Middle frontal gyrus (tissue), 1 donor: ENCODE data around the gene TMBIM1.

Source experiments
- DNase-seq: peaks from one replicate; pipeline ENCODE4 v3.0.0-alpha.2; 2015; ENCODE audit warnings: low spot score; ENCODE audit errors: extremely low spot score

Gene TMBIM1, protein sequence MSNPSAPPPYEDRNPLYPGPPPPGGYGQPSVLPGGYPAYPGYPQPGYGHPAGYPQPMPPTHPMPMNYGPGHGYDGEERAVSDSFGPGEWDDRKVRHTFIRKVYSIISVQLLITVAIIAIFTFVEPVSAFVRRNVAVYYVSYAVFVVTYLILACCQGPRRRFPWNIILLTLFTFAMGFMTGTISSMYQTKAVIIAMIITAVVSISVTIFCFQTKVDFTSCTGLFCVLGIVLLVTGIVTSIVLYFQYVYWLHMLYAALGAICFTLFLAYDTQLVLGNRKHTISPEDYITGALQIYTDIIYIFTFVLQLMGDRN

DNA sequence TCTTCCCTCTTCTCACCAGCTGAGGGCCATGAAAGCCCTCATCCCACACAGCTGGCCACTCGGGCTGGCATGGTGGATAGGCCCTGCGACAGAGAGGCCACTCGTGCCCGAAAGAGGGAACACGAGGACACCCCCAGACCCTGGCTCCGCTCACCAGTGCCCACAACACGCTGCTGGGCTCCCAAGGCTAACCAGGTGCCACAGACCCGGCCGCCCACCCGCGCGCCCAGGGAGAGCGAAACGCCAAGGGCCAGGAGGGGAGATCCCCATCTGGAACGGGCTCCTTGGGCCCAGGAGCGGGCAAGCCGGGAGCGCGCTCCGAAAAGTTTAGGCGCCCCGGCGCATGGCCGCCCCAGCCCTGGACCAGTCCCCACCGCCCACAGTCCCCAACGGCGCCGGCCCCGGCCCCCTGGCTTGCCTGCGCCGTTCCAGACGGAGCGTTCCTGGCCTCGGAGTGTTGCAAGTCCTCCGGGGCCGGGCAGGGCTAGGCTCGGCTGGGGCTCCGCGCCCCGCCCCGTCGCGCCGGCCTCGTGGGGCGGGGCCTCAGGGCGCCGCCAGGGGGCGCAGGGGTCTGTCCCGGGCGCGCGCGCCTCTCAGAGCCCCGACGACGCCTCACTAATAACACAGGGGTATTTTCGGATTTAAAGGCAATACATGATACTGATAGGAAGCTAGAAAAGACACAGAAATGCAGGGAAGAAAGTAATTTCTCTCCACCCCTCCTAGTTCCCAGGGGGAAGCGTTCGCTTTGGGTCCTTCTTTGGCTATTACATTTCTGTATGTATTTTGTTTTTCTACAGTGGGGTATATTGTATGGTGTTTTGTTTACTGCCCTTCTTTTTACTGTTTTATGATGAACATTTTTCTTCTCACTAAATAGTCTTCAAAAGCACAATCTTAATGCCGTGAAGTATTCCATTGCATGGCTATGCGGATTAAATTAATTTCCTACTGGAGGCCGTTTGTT, at the start of gene TMBIM1:
Gene TMBIM1 (minus strand): TSS at position 456 of the 967 bp plus-strand sequence. CDS start 10,362 bp downstream, outside the sequence.
- no peak for DNase-seq

DNA sequence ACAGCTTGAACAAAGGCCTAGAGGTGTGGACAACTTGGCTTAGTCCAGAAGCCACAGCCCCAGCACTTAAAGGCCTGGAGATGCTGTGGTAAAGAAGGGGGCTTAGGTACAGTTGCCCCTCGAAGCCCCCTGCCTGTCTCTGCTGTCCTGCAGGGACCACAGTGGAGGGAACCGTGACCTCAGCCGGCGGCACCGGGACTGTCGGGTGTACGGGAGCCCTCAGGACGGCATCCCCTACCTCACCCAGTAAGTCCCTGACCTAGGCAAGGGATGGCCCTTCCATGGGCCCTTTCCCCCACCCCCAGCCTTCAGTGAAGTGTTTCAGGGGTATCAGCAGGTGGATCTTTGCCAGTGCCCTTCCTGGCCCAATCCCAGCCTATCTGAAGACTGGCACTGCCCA, 49.1 kb upstream of the TMBIM1 start:
- no peak for DNase-seq

DNA sequence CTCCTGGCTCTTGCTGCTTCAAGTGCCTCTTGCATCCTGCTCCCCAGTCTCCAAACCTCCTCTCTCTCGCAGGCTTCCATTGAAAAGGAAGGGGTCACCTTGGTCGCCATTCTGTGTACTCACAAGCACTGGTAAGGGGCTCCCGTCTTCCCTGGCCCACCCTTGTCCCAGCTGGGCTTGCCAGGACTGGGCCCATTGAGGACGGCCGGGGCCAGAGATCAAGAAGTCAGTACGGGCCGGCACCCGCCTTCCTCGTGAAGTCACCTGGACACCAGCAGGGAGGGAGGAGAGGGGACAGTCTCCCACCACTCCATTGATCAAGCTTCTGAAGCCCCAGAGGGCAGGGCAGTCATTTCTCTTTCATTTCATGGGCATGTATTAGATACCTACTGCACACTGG, 48.4 kb upstream of the TMBIM1 start:
- no peak for DNase-seq

DNA sequence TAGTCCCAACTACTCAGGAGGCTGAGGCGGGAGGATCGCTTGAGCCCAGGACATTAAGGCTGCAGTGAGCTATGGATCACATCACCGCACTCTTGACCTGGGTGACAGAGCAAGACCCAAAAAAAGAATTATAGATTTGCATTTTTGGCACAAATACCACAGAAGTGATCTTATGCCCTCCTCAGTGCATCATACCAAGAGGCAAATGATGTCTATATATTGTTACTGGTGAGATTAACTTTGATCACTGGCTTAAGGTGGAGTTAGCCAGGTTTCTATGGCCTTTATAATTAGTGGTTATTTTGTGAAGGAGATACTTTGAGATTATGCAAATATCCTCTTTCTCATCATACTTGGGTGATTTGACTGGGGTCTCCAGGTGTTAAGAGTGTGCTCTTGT, 42.2 kb upstream of the TMBIM1 start:
- no peak for DNase-seq

DNA sequence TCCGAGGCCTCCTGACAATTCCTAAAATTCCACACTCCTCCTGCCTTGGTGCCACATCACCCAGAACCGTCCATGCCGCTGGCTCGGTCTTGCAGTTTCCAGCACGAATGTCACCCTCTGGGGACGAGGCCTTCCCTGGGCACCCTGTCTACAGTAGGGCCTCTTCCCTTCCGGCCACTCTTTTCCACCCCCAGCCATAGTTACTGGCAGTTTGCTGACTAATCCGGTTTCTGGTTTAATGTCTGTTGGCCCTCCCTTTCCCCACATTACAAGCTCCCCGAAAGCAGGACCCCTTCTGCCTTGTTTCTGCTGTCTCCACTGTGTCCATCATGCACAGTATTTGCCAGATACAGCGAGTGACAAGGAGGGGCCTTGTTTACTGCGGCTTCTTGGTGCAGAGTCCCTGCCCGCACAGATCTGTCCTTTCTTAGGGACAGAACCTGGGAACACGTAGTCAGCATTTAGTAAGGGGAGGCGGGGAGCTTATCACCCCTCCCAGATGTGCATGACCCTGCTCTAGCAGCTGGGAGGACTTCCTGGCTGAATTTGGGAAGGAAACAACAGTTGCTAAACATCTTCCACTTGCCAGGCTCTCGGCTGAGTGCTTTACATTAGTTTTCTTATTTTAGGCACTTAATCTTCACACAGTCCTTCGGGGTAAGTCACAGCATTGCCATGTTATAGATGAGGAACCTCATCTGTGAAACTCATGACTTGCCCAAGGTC, 40.8 kb upstream of the TMBIM1 start:
- DNase-seq = no peak

DNA sequence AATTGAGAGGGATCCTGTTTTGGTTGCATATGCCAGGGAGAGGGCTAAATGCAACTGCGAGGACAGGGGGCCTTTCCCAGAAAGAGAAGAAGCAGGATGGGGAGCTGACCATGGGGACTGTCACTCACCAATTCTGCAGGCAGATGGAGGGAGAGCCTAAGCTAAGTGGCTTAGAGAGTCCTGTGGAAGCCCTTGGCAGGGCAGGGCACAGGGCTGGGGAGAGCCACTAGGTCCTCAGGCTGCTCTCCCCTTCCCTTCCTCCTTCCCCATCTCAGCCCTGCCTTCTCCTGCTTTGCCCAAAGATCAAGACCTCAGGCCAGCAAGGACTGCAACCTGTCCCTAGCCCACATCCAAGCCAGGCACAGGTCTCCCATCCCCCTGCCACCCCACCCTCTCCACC, 40.0 kb upstream of the TMBIM1 start:
- no peak for DNase-seq

DNA sequence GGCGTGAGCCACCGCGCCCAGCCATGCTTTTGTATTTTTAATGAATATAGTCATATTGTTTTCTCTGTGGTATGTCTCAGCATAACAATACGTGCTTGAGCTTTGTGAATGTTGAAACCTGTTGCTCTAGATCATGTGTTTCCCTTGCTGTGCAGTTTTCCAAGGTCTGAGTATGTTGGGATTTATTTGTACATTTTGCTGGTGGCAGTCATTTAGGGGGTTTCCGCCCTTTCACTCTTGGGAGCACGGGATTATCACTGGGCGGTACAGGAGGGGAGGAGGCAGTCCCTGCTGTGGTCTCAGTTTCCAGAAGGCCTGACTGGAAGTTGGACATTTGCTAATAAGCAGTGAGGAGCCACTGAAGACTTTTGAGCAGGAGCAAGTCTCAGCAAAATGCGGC, 39.4 kb upstream of the TMBIM1 start:
- DNase-seq = no peak

DNA sequence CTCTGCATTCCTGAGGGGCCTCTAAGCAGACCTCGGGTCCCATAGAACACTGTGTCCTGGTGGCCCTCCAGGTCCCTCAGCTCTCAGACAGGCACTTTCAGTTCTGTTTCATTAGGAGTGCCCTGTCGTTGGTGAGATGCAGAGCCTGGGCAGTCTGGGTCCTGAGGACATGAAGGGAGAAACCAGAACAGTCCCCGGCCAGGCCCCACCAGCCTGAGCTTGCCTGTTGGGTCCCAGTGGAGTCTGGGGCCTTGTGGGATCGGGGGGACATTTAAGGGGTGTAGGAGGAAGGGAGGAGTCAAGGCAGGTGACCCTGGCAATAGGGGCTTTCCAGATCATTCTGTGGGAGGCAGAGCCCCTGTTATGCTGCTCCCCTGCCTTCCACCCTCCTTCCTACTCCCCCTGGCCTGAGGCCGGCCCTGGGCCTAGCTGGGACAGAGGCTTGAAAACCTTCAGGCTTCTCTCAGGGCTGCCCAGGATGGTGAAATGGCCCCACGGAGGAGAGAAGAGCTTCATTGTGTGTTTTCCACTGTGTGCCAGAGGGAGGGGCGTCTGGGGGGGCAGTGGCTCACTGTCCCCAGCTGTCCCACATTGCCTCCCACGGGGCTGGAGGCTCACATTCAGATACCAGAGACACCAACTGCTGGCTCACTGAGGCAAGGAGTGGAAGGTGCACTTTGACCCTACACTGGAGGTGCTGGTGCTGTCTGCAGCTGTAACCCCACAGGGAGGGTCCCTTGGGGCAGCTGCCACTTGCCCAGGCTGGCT, 37.7 kb upstream of the TMBIM1 start:
- no peak for DNase-seq

DNA sequence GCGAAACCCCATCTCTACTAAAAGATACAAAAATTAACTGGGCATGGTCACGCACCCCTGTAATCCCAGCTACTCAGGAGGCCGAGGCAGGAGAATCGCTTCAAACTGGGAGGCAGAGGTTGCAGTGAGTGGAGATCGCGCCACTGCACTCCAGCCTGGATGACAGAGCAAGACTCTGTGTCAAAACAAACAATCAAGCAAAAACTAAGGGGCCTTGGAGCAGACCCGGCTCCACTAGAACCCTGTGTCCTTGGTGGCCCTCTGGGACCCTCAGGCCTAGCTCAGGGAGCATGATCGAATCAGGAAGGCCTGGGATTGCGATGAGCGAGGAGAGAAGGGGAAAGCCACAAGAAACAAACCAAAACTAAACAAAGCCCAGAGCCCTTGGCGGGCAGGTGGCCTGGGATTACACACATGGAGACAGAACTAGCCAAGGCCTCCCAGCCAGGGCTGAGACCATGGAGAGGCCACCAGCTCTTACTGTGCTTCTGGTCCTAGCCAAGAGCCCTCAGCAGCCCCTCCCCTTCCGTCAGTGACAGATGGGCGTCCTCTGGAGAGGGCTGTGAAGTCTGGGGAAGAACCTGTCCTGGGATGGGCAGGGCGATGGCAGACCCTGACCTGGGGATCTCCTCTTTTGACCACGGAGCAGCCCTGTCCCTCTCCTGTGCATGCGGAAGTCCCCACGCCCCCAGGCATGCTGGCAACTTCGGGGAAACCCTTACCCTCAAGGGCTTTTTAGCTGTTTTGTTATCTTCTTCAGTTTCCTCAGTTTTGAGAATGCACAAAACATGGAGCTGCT, 36.9 kb upstream of the TMBIM1 start:
- no peak for DNase-seq

DNA sequence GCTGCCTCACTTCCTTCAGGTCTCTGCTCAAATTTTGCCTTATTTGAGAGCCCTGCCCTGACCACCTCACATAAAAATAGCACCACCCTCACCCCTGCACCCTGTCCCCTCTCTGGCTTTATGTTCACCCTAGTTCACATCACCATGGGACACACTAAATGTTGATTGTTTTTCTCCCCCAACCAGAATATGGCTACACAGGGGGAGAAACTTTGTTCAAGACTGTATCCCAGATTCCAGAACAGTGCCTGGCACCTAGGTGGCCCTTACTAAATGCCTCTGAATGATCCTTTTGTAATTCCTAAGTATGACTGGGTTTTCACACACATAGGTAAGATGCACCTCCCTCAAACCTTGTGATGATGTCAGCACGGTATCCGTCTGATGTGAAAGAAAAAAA, 36.0 kb upstream of the TMBIM1 start:
- no peak for DNase-seq

DNA sequence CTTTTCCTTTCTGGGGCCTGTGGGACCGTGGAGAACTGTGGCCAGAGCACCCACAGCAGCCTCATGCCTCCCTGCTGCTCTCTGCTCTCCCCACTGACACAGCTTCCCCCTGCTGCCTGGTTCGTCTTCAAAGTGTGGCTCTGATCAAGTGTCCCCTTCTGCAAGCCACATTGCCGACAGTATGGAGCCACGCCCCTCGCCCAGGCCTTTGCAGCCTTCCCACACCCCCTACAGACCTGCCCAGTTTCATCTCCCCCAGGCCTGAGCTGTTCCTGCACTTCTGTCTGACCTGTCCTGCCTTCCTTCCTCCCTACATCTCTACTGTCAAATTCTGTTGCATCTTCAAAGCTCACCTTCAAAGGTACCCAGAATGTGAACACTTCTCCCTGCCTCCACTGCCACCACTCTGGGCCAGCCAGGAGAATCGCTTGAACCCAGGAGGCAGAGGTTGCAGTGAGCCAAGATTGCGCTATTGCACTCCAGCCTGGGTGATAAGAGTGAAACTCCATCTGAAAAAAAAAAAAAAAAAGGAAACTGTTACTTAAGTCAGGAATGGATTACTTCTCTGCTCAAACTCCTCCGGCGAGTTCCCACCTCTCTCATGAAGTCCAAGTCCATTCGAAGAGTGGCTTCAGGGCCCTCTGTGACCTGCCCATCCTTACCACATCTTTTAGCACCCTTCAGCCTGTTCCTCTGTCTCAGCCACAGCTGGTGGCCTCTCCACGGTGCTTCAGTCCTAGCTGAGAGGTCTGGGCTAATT, 35.3 kb upstream of the TMBIM1 start:
- no peak for DNase-seq

DNA sequence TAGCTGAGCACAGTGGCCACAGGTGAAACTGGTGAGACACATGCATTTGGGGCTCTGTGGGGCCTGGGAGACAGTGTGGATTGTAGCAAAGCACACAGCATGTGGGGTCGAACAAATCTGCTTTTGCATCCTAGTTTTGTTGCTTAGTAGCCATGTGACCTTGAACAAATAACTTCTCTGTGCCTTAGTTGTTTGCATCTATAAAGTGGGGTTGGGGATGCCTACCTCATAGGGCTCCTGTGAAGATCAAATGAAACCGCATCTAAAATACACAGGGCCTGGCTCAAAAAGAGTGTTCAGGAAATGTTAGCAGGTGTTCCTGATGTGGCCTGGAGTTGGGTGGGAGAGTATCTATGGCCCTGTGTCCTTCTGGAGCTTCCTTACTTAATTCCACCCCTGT, 34.0 kb upstream of the TMBIM1 start:
- no peak for DNase-seq

DNA sequence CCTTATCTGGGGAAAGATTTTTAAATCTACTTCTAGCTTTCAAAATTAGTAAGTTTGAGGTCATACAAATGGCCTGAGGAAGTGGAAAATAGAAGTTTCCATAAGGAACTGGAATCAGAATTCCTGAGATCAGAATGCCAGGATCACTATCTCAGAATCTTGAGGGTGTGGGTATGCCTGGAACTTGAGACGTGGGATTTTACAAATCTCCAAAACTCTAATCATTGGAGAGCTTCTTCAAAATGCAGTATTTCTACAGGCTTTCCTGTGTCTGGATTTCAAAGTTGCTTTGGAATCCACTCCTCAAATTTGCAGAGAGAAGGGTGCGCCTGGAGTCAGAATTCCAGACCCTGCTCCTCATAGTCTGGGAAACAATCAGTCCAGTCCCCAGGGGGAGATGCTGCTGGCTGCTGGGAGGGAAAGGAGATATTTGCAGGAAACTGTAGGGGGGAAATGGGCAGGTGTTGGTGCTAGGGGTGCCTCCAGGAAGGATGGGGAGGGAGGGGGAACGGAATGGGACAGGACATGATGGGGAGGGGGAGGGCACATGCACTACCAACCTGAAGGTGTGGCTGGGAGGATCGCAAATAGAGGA, 33.4 kb upstream of the TMBIM1 start:
- DNase-seq = no peak

DNA sequence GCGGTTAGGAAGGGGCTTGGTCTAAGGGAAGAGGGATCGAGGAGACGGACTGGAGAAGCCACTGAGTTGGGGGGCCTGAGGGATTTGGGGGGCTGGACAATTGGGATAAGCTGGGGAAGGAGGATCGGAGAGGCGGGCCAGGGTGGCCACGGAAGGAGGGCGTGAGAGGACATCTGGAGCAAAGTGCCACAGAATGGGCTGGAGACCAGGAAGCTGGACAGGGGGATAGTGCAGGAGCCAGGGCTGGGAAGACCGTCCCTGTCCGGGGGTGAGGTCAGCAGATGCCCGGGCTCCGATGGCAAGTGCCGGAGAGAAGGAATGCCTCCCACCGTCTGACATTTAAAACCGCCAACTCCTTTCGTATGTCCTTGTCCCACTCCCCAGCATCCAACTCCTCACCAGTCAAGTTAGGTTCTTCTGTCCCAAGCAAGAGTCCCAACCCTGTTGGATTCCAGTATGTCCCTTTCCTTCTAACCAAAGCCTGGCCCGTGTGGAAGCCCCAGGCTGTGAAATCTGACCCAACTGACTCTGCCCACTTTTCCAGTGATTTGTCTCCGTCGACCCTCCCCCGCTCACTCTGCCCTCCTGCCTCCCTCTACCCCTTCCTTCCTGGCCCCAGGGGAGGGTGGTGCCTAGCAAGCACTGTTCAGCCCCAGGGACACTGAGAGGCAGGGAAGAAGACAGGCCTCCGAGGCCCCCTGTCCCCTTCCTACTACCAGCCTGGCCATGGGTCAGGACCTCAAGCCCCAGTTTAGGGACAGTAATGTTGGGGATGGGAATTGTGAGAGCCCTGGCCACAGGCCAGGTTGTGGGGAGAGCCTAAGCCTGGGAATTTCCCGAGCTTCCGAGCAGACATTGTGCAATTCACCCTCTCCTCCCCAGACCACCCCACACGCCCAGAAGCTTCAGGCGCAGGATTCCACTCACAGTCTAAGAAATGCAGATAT, 31.5 kb upstream of the TMBIM1 start:
- DNase-seq = no peak

DNA sequence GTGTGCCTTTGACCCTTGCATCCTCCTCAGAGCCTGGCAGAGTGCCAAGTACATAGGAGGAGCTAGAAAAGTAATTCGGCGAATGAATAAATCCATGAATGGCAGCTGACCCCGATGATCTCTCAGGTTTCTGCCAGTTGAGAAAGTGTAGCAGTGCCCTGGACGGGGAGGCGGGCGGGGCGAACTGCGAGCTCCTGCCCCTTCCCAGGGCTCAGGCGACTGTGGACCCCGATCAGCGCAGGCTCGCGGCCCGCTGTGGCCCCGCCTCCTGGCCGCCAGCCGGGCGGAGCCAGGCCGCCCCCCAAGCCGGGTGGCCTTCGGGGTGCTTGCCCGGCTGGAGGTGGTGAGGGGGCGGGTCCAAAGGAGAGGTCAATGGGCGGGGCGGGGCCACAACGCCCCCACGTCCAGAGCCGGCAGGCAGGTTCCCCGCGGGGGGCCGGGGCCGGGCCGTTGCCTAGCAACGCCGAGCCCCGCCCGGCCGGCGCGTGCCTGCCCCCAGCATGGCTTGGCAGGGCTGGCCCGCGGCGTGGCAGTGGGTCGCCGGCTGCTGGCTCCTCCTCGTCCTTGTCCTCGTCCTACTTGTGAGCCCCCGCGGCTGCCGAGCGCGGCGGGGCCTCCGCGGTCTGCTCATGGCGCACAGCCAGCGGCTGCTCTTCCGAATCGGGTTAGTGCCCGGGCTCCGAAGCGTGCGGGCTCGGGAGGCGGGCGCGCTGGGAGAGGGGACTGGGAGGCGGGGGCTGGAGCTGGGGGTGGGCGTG, 30.6 kb upstream of the TMBIM1 start:
- peak; percentile 18 for DNase-seq

DNA sequence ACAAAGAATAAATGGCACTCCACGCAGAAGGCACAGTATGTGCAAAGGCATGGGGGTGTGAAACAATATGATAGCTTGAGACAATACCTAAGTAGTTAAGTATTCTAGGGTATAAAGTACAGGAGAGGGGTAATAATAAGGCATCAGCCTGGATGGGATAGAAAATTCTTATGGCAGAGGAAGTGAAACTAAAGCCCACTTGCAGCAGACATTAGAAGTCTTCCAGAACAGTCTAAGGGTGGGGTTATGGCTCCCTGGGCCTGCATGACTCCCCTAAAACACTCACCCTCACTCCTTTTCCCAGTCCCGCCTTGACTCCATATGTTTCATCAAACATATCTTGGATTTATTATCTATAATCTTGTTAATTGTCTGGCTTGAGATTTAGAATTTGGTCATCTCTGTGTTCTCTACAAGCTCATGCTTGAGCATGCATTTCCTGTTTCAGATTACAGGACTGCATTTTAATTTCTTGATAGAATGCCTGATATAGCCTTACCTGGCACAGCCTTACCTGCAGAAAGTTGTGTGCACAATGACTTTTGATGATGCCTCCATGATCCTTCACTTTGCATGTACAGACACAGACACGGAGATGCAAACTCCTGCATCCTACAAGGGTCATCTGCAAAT, 28.5 kb upstream of the TMBIM1 start:
- DNase-seq = no peak
